Measurements from ENCODE around the gene EXD2.
A peak's percentile ranks its signal among the peaks of the same experiment; 100 is the strongest.
"Not testable (repeated sequence)": the region's sequence is repeated elsewhere in the genome, so short reads cannot be mapped to it uniquely, and the experiment has no call there.

The EXD2 gene

DNA sequence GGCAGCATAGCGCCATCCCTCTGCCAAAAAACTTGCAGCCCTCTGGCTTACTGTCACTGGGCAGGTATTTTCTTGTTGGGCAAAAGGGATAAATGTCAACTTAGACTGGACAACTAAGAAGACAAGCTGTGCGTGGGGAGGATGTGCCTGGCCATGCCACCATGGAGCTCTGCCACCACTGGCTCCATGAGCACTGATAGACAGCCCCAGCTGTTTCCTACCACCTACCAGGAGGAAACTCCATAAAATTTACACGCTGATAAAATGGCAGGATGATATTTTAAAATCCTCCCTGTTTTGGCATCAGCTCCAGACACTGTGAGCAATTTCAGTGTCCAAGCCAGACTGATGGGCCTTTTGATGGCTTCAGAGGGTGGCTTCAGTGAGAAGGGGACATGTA, 61.6 kb downstream of the EXD2 start:
- DNase-seq, result no peak

DNA sequence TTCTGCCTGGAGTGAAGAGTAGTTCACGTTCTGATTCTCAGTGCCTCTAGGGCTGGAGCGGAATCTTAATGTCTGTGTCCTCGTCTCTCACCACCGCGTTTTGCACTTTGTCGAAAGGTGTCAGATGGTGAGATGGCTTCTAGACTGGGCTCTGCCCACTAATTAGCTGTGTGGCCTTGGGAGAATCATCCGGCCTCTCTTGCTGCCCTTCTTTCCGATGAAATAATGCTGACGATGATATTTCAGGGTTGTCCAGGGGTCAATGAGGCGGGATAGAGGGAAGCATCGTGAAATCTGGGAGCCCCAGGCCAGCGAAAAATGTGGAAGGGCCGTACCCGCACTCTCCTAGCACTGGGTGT, 67.8 kb downstream of the EXD2 start:
- no peak for DNase-seq

- no peak for DNase-seq
Measured at GRCh38 chr14:69259527-69260189, 68.4 kb downstream of the EXD2 start, which contains the start of gene GALNT16. Gene GALNT16 (plus strand): TSS chr14:69260158. CDS start chr14:69260291, 133 bp downstream.

DNA sequence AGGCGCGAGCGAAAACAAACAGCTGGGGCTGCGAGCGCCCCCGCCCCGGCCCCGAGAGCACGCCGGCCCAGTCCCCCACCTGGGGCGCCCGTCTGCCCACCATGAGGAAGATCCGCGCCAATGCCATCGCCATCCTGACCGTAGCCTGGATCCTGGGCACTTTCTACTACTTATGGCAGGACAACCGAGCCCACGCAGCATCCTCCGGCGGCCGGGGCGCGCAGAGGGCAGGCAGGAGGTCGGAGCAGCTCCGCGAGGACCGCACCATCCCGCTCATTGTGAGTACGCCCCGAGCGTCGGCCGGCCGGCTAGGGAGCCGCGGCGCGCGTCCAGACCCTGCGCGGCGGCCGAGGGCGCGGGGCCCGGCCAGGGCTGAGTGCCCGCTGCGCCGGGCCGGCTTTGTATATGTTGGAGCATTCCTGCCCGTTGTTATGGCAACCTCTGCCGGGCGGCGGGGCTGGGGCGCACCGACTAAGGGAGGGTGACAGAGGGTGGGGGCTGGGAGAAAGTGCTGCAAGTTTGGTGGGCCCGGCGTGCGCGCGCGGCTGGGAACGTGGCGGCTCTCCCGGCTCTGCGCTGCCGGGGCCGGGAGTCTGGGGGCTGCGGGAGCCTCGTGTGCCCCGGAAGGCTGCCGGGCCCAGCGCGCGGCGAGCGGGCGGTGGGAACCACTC, 69.0 kb downstream of the EXD2 start:
- DNase-seq, result no peak

GRCh38 chr14:69260861-69261564, 69.7 kb downstream of the EXD2 start:
- no peak for DNase-seq

DNA sequence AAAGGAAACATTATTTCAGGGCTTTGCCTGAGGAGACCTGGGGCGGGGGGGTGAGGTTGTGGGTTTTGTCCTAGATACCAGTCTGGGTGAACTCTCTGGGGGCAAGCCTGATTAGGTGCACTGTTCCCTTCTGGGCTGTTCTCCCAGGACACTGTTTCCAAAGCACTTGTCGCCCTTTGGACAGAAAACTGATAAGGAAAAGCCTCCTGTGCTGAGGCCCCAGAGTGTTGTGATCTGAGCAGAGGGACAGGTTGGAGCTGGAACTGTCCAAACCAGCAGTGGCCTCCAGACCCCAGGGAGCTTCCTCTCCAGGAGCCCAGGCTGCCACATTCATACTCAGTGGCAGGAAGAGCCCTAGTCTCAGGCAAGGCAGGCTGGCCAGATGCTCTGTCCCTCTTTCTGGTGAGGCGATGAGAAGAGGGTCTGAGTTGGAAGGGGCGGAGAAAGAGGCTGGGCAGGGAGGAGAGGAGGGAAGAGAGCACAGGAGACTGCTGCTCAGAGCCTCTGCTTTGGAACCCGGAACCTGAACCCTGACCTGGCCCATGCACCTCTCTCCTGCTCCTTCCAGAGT, 70.5 kb downstream of the EXD2 start:
- DNase-seq, result no peak

GRCh38 chr14:69262516-69262915, 71.2 kb downstream of the EXD2 start:
- no peak for DNase-seq

GRCh38 chr14:69263364-69263763, 72.1 kb downstream of the EXD2 start:
- DNase-seq, result peak in 1 of 2 donors; percentile 20

- DNase-seq, result peak in 1 of 2 donors; percentile 17
Measured at GRCh38 chr14:69263771-69264170, 72.5 kb downstream of the EXD2 start.

DNA sequence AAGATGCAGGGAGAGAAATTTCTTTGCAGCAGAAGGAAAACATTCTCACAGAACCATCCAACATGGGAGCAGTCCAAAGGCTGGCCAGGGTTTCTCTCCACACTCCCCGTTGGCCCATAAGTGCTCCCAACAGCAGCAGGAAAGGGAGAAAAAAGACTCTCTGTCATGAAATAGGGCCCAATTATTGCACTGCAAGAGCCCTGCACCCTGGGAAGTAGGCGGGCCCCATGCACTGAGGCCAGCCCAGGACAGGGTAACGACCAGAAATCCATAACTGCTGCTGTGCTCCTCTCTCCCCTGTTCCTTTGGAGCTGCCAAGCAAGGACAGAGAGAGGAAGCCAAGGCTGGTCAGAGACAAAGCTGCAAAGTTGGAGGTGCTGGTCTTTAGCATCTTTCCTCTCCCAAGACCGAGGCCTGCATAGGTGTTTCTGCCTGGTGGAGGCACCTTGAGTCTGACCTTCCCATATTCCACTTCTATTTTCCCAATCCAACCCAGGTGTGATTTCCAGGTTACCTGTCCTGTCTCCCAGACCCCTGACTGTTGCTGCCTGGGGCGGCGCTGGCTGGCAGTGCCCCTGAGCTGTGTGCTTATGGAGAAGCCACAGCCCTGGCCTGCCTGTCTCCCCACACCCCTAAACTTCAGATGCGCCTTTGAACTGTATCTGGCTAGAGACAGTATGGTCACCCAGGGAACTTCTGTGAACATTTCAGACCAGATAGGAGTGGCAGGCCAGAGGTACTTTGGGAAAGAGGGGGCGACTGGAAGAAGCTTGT, 75.5 kb downstream of the EXD2 start:
- DNase-seq, result no peak

GRCh38 chr14:69267492-69267891, 76.2 kb downstream of the EXD2 start:
- DNase-seq, result no peak

- DNase-seq, result no peak
Measured at GRCh38 chr14:69268223-69268622, 76.9 kb downstream of the EXD2 start.

- DNase-seq, result no peak
Measured at GRCh38 chr14:69268763-69269162, 77.5 kb downstream of the EXD2 start.

DNA sequence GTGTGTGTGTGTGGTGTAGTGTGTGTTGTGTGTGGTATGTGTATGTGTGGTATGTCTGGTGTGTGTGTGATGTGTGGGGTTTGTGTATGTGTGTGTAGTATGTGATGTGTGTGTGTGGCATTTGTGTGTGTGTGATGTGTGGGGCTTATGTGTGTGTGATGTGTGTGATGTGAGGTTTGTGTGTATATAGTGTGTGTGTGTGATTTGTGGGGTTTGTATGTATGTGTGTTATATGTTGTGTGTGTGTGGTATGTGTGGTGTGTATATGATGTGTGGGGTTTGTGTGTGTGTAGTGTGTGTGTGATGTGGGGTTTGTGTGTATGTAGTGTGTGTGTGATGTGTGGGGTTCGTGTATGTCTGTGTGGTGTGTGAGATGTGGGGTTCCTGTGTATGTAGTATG, 78.1 kb downstream of the EXD2 start:
- DNase-seq, result no peak

DNA sequence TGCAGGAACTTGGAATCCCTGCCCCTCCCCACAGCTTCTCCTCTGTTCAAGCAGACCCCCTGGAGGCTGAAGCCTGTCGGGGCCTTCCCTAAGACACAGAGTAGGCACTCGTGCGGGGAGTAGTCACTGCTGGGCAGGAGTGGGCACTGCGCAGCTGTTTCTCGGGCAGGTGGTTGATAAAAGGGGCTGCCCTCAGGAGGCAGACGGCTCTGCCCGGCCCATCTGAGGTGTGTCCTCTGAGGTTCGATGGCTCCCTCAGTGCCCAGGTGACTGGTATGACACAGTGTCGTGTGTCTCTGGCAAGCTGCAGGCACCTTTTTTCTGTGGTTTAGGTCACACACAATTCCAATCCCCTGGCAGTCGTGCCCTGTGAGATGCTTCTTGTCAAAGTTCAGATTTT, 78.8 kb downstream of the EXD2 start:
- no peak for DNase-seq

DNA sequence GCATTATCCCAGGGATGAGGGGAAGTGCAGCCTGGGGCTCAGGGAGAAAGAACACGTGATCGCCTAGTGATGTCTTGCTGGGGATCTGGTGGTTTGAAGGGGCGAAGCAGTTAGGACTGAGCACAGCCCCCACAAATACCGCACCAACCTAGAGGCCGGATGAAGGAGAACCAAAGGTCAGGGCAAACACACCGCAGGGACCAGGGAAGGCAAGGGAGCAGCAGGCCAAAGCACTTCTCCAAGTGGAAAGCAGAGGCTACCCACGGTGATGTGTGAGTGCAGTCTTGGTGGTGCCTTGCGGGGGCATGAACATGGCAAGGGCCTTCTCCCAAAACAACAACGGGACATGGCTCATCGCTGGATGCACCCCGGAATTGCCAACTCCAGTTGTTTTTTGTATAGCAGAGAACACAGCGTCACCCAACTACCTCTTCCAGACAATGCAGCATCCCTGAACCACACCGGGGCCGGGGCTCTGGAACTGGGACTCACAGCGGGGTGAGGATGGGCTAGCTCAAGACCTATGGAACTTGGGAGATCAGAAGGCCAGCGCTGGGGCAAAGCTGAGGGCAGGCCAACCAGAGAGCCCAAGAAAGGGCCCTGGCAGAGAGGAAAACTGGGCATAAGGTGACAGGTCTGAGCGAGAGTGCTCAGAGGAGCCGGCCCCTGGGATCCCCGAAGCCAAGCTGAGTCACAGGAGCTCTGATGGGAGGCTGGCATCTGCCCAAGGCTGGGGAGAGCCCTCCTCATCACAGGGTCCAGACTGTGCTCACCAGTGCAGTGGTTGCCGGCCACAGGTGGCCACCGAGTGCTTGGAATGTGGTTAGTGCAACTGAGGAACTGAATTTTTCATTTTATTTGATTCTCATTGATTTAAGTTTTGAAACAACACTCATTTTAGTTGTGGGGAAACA, 79.8 kb downstream of the EXD2 start:
- no peak for DNase-seq

DNA sequence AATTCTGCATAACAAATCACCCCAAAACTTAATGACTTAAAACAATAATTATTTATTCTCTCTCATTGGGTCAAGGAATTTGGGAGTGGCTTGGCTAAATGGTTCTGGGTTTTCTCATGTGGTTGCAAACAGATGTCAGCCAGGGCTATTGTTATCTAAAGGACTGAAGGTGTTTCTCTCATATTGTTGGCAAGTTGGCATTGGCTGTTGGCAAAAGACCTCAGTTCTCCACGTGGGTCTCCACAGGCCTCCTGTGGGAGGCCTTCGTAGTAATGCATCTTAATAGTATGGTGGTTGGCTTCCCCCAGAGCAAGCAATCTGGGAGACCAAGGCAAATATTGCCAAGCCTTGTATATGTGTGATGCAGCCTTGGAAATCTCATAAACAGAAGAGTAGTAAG, 83.0 kb downstream of the EXD2 start:
- DNase-seq, result no peak

- DNase-seq, result no peak
Measured at GRCh38 chr14:69275331-69275730, 84.0 kb downstream of the EXD2 start.

DNA sequence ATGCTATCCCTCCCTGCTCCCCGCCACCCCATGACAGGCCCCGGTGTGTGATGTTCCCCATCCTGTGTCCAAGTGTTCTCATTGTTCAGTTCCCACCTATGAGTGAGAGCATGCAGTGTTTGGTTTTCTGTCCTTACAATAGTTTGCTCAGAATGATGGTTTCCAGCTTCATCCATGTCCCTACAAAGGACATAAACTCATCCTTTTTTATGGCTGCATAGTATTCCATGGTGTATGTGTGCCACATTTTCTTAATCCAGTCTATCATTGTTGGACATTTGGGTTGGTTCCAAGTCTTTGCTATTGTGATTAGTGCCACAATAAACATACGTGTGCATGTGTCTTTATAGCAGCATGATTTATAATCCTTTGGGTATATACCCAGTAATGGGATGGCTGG, 86.1 kb downstream of the EXD2 start:
- DNase-seq, result not testable (repeated sequence)

- DNase-seq, result no peak
Measured at GRCh38 chr14:69280746-69281291, 89.5 kb downstream of the EXD2 start.

DNA sequence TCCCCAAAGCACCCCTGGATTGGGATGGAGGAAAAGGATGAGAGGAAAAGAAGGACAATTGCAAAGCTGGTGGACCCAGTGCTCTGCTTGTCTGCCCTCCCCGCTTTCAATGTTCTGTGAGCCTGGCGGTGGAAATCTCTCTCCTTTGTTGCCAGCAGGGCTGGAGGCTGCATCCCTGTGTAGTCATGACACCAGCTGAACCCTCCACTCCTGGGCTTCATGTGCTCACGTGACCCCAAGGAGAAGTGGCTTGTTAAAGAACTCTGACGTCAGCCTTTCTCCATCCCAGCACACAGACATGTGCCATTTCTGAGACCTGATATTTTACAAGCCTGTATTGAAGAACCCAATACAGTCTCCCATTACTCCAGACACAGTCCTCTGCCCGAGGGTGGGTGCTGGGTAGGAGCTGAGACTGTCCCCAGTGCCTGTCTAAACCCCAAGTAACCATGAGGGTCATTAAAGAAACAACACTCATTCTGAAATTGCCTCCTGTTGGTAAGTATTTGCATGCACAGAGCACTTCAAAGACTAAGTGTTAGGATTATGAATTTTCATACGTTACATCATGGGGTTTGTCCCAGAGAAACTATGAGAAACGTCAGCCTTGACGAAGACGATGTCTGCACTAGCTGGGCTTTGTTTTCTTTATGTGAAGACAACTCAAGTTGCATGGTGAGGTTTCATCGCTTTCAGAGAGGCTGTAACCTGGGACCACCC, 90.3 kb downstream of the EXD2 start:
- DNase-seq, result no peak
